Nephron progenitor cell (in vitro differentiated cells): Measurements from ENCODE around the gene MAN2B2.

Experiments used
- DNase-seq: peaks from one replicate; pipeline ENCODE4 v3.0.0; 2021
- H3K27ac Mint-ChIP-seq: 2 replicates; pipeline ENCODE4 v1.8.0; 2021; ENCODE audit warnings: mild to moderate bottlenecking, moderate library complexity, mixed read lengths
- H3K27me3 Mint-ChIP-seq: 2 replicates; pipeline ENCODE4 v1.8.0; 2021; ENCODE audit warnings: mild to moderate bottlenecking, low read depth, mixed read lengths; ENCODE audit not compliant: poor library complexity
- H3K36me3 Mint-ChIP-seq: 2 replicates; pipeline ENCODE4 v1.8.0; 2021; ENCODE audit warnings: low read depth, mixed read lengths
- H3K4me1 Mint-ChIP-seq: 2 replicates; pipeline ENCODE4 v1.8.0; 2021; ENCODE audit warnings: mixed read lengths
- H3K4me3 Mint-ChIP-seq: 2 replicates; pipeline ENCODE4 v1.8.0; 2021; ENCODE audit warnings: mild to moderate bottlenecking, moderate library complexity, mixed read lengths
- H3K9me3 Mint-ChIP-seq: 2 replicates; pipeline ENCODE4 v1.8.0; 2021; ENCODE audit warnings: mild to moderate bottlenecking, moderate library complexity, mixed read lengths
- TF ChIP-seq, protein P1 (sequence below): fragments of 200-600 bp; sonication (generic); IDR thresholded peaks from 2 replicates; pipeline ENCODE4 v1.5.0; 2021; ENCODE audit warnings: antibody characterized with exemption

MAN2B2 gene

DNA sequence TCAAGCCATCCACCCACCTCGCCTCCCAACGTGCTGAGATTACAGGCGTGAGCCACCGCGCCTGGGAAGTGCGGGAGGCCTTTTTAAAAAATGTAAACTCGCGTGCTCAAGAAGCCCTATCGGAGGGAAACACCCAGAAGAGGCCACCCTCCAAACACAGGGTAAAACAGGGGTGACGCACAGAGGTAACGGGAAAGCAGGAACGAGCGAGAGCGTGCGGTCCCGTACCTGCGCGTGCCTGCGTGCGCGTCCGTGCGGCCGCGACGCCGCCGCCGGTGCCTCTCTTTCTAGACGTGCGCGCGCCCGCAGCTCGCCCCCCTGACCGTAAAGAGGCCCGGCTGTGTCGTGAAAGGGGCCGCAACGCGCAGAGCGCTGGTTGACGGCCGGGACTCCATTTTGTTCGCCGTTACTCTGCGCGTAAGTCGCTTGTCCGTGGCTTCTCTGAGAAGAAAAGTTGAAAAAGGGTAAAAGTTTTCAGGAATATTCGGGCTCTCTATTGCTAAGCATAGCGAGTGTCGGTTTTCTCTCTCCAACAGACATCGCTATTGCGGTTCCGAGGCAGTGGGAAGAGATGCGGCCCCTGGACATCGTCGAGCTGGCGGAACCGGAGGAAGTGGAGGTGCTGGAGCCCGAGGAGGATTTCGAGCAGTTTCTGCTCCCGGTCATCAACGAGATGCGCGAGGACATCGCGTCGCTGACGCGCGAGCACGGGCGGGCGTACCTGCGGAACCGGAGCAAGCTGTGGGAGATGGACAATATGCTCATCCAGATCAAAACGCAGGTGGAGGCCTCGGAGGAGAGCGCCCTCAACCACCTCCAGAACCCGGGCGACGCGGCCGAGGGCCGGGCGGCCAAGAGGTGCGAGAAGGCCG is 65.5 kb downstream of the MAN2B2 start, which contains the start of gene MRFAP1:
Gene MRFAP1, plus strand, starts transcription at position 394 of the 872 bp plus-strand sequence. Its CDS starts 178 bp downstream, at position 572.
- Mint-ChIP-seq H3K27ac (peak within 1 kb of the TSS; percentile 100), H3K9me3 (no peaks in the 10 kb centered on the region), H3K27me3 (peaks cover 7% of the 10 kb centered on the region), H3K4me3 (peak within 1 kb of the TSS; percentile 99), H3K4me1 (peaks cover 39% of the 10 kb centered on the region), H3K36me3 (peaks cover 30% of the 10 kb centered on the region)
- TF ChIP-seq, protein P1, sequence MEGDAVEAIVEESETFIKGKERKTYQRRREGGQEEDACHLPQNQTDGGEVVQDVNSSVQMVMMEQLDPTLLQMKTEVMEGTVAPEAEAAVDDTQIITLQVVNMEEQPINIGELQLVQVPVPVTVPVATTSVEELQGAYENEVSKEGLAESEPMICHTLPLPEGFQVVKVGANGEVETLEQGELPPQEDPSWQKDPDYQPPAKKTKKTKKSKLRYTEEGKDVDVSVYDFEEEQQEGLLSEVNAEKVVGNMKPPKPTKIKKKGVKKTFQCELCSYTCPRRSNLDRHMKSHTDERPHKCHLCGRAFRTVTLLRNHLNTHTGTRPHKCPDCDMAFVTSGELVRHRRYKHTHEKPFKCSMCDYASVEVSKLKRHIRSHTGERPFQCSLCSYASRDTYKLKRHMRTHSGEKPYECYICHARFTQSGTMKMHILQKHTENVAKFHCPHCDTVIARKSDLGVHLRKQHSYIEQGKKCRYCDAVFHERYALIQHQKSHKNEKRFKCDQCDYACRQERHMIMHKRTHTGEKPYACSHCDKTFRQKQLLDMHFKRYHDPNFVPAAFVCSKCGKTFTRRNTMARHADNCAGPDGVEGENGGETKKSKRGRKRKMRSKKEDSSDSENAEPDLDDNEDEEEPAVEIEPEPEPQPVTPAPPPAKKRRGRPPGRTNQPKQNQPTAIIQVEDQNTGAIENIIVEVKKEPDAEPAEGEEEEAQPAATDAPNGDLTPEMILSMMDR = no peak
- DNase-seq = peak; percentile 90

DNA sequence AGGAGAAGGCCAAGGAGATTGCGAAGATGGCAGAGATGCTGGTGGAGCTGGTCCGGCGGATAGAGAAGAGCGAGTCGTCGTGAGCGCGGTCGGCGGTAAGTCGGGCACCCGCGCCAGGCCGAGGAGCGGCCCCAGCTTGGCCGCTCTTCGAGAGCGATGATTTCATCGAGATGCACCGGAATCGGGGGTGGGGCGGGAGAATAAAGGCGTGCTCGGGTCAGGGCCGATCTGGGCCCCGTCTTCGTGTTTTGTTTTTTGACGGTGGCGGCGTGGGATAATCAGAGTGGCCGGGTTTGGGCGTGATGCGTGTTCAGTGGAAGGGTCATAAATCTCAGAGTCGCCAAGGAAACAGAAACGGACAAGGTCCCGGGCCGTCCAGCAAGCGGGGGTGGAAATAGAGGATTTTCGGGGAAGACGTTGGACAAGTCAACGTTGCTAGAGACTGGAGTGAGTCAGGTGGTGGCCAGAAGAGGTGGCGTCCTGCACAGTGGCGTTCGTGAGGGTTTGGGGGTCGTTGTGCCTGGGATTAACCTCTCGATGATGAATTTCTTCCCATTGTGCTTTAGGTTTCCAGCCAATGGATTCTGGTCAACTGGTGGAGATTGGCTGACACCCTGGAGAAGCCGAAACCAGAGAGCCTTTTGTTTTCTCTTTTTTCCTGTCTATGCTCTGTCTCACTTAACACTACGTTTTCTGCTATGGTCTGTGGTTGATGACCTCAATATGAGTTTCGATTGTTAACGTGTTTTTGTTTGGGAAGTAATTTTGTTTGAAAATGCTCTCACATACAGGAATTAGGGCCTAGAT is 66.4 kb downstream of the MAN2B2 start:
- Mint-ChIP-seq H3K27me3 (peaks cover 8% of the 10 kb centered on the region), H3K36me3 (peaks cover 30% of the 10 kb centered on the region), H3K4me1 (peaks cover 39% of the 10 kb centered on the region), H3K9me3 (no peaks in the 10 kb centered on the region), H3K27ac (peak overlapping the region; percentile 100), H3K4me3 (peak overlapping the region; percentile 99)
- DNase-seq = peak; percentile 55
- TF ChIP-seq, protein P1 = no peak

DNA sequence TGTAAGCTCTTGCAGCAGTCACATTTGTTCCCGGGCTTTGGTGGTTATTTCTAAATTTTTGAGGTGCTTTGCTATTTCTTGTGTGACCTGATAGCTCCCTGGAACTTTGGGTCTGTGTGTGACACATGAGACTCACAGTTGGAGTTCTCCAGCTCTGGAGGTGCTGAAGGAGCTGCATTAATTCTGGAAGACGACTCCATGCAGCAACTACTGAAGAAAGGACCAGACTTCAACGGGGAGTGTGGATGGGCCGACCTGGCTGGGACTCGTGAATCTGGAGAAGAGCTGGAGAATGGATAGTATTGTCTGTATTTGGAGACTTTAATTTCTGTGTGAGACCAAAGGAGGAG is 67.0 kb downstream of the MAN2B2 start:
- H3K36me3 Mint-ChIP-seq = peaks cover 30% of the 10 kb centered on the region
- peak overlapping the region; percentile 99 for H3K4me3 Mint-ChIP-seq
- H3K9me3 Mint-ChIP-seq = no peaks in the 10 kb centered on the region
- TF ChIP-seq, protein P1 = no peak
- peak overlapping the region; percentile 100 for H3K27ac Mint-ChIP-seq
- peaks cover 10% of the 10 kb centered on the region for H3K27me3 Mint-ChIP-seq
- DNase-seq = no peak
- H3K4me1 Mint-ChIP-seq = peaks cover 39% of the 10 kb centered on the region

DNA sequence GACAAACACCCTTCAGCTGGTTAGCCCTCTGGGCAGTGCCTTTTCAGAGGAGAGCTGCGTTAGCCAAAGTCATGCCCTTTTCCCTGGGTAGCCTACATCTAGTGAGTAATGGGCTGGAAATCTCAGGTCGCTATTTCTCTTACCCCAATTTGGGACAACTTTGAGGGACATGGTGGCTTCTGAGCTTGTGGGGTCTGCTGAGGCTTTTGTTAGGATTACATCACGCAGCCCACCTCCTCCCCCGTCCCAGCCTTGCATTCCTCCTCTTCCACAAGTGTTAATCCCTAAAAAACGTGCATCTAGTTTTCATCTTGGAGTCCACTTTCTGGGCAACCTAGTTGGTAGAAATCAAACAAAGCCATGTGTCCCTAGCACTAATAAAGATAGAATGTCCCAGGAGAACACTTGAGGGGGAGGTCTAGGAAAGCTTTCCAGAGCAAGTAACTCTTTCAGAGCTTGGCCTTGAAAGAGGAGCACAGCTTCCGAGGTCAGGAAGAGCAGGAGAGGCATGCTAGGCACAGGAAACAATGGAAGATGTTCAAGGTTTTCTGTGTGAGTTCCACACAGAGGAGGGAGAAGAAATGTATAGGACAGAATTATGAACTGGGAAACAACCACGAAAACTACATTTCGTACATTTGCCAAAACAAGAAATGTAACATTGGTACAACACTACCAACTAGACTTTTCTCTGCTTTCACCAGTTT is 68.3 kb downstream of the MAN2B2 start:
- Mint-ChIP-seq H3K27me3 (peaks cover 12% of the 10 kb centered on the region), H3K27ac (peak overlapping the region; percentile 40), H3K4me3 (peak overlapping the region; percentile 99), H3K9me3 (no peaks in the 10 kb centered on the region), H3K4me1 (peaks cover 39% of the 10 kb centered on the region), H3K36me3 (peaks cover 30% of the 10 kb centered on the region)
- no peak for DNase-seq
- TF ChIP-seq, protein P1 = no peak

DNA sequence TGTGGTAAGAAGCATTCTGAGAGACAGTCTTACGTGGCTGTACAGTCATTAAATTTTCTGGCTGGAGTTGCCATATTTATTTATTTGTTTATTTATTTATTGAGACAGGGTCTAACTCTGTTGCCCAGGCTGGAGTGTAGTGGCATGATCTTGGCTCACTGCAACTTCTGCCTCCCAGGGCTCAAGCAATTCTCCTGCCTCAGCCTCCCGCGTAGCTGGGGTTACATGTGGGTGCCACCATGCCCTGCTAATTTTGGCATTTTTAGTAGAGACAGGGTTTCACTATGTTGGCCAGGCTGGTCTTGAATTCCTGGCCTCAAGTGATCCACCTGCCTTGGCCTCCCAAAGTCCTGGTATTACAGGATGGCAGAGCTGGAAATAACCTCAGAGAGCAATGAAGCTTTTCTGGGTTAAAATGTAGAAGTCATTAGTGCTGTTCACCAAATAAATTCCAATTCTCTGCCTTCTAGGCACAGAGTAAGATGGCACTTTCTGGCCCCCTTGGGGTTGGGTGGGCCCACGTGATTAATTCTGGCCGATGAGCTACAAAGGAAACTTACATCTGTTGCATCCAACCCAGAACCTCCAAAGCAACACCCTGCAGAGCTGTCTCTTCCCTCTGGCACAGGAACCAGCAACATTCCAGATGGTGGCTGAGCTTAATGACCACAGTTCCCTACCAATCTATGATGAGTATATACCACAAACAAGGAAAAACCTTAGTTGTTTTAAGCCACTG is 70.0 kb downstream of the MAN2B2 start:
- Mint-ChIP-seq H3K4me3 (no peak overlapping the region), H3K27me3 (peaks cover 11% of the 10 kb centered on the region), H3K27ac (no peak overlapping the region), H3K4me1 (peaks cover 39% of the 10 kb centered on the region), H3K36me3 (peaks cover 30% of the 10 kb centered on the region), H3K9me3 (no peaks in the 10 kb centered on the region)
- TF ChIP-seq, protein P1 = no peak
- DNase-seq = no peak
